ENCODE results near the gene CACNA1B. TPM values are rescaled to one million over a fixed set of nuclear protein-coding genes. Genes with fewer than 3 reads are reported as not detected.

CACNA1B gene
- total RNA-seq, 1 donor from 2014 or later: 84.4 TPM

GRCh38 chr9:138077126-138077525 is 199.5 kb downstream of the CACNA1B start:
- no peak overlapping the region for H3K4me3 Mint-ChIP-seq (ENCODE audit: unreplicated experiment)
- peaks cover 43% of the 10 kb centered on the region for H3K36me3 Mint-ChIP-seq (ENCODE audit: unreplicated experiment)
- peaks cover 17% of the 10 kb centered on the region for H3K27me3 Mint-ChIP-seq (ENCODE audit: unreplicated experiment)
- peak overlapping the region; percentile 17 for H3K27ac Mint-ChIP-seq (ENCODE audit: unreplicated experiment)
- peaks cover 33% of the 10 kb centered on the region for H3K9me3 Mint-ChIP-seq (ENCODE audit: unreplicated experiment)
- DNase-seq: no peak
- peaks cover 15% of the 10 kb centered on the region for H3K4me1 Mint-ChIP-seq (ENCODE audit: low read depth, unreplicated experiment)
- no peak for TF ChIP-seq CTCF (IDR thresholded peaks at IDR 0.05; ENCODE audit: partially characterized antibody, unreplicated experiment)

- no peak for TF ChIP-seq CTCF (IDR thresholded peaks at IDR 0.05; ENCODE audit: partially characterized antibody, unreplicated experiment)
- Mint-ChIP-seq H3K4me1 (ENCODE audit: low read depth, unreplicated experiment) (peaks cover 15% of the 10 kb centered on the region), H3K4me3 (ENCODE audit: unreplicated experiment) (no peak overlapping the region), H3K27me3 (ENCODE audit: unreplicated experiment) (peaks cover 18% of the 10 kb centered on the region), H3K9me3 (ENCODE audit: unreplicated experiment) (peaks cover 29% of the 10 kb centered on the region), H3K36me3 (ENCODE audit: unreplicated experiment) (peaks cover 43% of the 10 kb centered on the region), H3K27ac (ENCODE audit: unreplicated experiment) (peak overlapping the region; percentile 19)
- no peak for DNase-seq
These were observed 200.4 kb downstream of the CACNA1B start for GRCh38 chr9:138077898-138078540.

GRCh38 chr9:138078846-138079245 is 201.3 kb downstream of the CACNA1B start:
- Mint-ChIP-seq H3K27ac (ENCODE audit: unreplicated experiment) (peak overlapping the region; percentile 20), H3K27me3 (ENCODE audit: unreplicated experiment) (peaks cover 16% of the 10 kb centered on the region), H3K4me1 (ENCODE audit: low read depth, unreplicated experiment) (peaks cover 15% of the 10 kb centered on the region), H3K36me3 (ENCODE audit: unreplicated experiment) (peaks cover 44% of the 10 kb centered on the region), H3K4me3 (ENCODE audit: unreplicated experiment) (peak overlapping the region; percentile 58), H3K9me3 (ENCODE audit: unreplicated experiment) (peaks cover 28% of the 10 kb centered on the region)
- no peak for DNase-seq
- no peak for TF ChIP-seq CTCF (IDR thresholded peaks at IDR 0.05; ENCODE audit: partially characterized antibody, unreplicated experiment)

GRCh38 chr9:138080979-138081378 is 203.4 kb downstream of the CACNA1B start:
- H3K9me3 Mint-ChIP-seq (ENCODE audit: unreplicated experiment): peaks cover 26% of the 10 kb centered on the region
- no peak overlapping the region for H3K4me3 Mint-ChIP-seq (ENCODE audit: unreplicated experiment)
- peaks cover 15% of the 10 kb centered on the region for H3K4me1 Mint-ChIP-seq (ENCODE audit: low read depth, unreplicated experiment)
- no peak for DNase-seq
- TF ChIP-seq CTCF (IDR thresholded peaks at IDR 0.05; ENCODE audit: partially characterized antibody, unreplicated experiment): no peak
- no peak overlapping the region for H3K27ac Mint-ChIP-seq (ENCODE audit: unreplicated experiment)
- H3K27me3 Mint-ChIP-seq (ENCODE audit: unreplicated experiment): peaks cover 16% of the 10 kb centered on the region
- peaks cover 56% of the 10 kb centered on the region for H3K36me3 Mint-ChIP-seq (ENCODE audit: unreplicated experiment)

- no peak for TF ChIP-seq CTCF (IDR thresholded peaks at IDR 0.05; ENCODE audit: partially characterized antibody, unreplicated experiment)
- H3K36me3 Mint-ChIP-seq (ENCODE audit: unreplicated experiment): peaks cover 65% of the 10 kb centered on the region
- peaks cover 24% of the 10 kb centered on the region for H3K9me3 Mint-ChIP-seq (ENCODE audit: unreplicated experiment)
- H3K27ac Mint-ChIP-seq (ENCODE audit: unreplicated experiment): no peak overlapping the region
- H3K27me3 Mint-ChIP-seq (ENCODE audit: unreplicated experiment): peaks cover 19% of the 10 kb centered on the region
- no peak overlapping the region for H3K4me3 Mint-ChIP-seq (ENCODE audit: unreplicated experiment)
- no peak for DNase-seq
- H3K4me1 Mint-ChIP-seq (ENCODE audit: low read depth, unreplicated experiment): peaks cover 11% of the 10 kb centered on the region
These were observed 205.5 kb downstream of the CACNA1B start for GRCh38 chr9:138082918-138083636.

Measured in glutamatergic neuron (in vitro differentiated cells).